Testis (tissue), 2 donors: ENCODE data around the gene SMYD3.

Source experiments
- CTCF ChIP-seq, 3 experiments: fragments of 450-650 bp in 2 of 3; fragments of 200-600 bp in 1 of 3; sonication (generic) in 1 of 3; IDR thresholded peaks; one replicate each; pipeline ENCODE4 v1.5.1; 2016 to 2019; ENCODE audit warnings: antibody characterized with exemption in 3 of 3, mild to moderate bottlenecking in 2 of 3, moderate library complexity in 1 of 3
- POLR2A ChIP-seq: fragments of 450-650 bp; IDR thresholded peaks from one replicate; pipeline ENCODE4 v1.6.1; 2017; ENCODE audit warnings: antibody characterized with exemption, mild to moderate bottlenecking, moderate library complexity

GRCh38 chr1:246091477-246091876 is 415.6 kb downstream of the SMYD3 start:
- no peak for TF ChIP-seq CTCF (IDR thresholded peaks at IDR 0.05)
- no peak for TF ChIP-seq POLR2A
